Measurements from ENCODE around the gene TMEM107.

Gene TMEM107

GRCh38 chr17:8148560-8148959 is 27.6 kb downstream of the TMEM107 start:
- DNase-seq, result no peak

- DNase-seq, result no peak
Measured at GRCh38 chr17:8147805-8148404, 28.3 kb downstream of the TMEM107 start.

GRCh38 chr17:8147141-8147804 is 28.9 kb downstream of the TMEM107 start:
- DNase-seq, result no peak

DNA sequence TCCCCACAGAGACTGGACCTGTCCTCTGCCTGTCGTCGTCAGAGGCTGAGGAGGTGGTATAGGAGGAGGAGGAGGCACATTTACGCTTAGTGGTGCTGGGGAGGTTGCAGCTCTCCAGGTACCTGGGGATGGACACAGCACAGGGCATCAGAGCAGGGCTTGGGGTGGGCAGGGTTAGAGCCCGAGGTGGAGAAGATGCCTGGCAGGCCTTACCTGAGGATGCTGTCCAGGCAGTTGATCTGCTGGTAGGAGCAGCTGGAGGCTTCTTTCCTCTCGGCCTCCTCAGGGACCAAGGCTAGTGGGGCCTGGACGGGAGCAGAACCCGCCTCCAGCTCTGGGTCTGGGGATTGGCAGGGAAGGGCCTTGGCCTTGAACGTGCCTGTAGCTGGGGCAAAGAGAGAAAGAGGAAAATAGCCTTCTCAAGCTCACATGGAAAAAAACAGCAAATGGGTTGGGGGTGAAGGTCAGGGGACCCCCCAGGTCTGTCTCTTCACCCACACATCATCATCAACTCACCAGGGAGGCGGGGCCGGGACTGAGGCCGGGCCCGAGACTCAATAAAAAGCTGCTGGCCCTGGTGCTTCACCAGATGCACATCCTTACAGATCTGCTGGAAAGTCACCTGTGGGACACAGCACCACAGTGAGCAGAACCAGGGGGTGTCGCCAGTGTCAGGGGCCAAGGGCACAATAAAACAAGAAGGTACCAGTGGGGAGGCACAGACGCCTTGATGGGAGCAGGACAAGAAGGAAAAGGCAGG is 29.6 kb downstream of the TMEM107 start:
- DNase-seq, result no peak

DNA sequence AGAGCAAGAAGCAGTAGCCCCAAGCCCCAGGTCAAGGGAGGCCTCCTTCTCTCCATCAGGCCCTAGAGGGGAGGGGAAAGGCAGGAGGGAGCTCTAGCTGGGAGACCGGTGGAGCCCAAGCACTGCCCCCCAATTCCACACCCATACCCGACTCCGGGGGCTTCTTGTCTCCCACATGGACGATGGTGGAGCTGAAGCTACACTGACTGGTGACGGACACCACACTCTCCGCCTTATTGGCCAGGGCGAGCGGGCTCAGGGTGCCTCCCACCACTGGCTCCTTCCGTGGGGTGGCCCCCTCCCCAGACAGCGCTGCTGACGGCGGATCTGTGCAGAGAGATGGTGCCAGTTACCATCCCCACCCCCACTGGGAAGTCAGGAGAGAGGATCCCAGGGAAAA is 30.4 kb downstream of the TMEM107 start:
- DNase-seq, result no peak

- no peak for DNase-seq
Measured at GRCh38 chr17:8144401-8145231, 31.6 kb downstream of the TMEM107 start.

GRCh38 chr17:8143581-8144400 is 32.4 kb downstream of the TMEM107 start:
- DNase-seq, result no peak

- DNase-seq, result no peak
Measured at GRCh38 chr17:8142887-8143580, 33.1 kb downstream of the TMEM107 start.

DNA sequence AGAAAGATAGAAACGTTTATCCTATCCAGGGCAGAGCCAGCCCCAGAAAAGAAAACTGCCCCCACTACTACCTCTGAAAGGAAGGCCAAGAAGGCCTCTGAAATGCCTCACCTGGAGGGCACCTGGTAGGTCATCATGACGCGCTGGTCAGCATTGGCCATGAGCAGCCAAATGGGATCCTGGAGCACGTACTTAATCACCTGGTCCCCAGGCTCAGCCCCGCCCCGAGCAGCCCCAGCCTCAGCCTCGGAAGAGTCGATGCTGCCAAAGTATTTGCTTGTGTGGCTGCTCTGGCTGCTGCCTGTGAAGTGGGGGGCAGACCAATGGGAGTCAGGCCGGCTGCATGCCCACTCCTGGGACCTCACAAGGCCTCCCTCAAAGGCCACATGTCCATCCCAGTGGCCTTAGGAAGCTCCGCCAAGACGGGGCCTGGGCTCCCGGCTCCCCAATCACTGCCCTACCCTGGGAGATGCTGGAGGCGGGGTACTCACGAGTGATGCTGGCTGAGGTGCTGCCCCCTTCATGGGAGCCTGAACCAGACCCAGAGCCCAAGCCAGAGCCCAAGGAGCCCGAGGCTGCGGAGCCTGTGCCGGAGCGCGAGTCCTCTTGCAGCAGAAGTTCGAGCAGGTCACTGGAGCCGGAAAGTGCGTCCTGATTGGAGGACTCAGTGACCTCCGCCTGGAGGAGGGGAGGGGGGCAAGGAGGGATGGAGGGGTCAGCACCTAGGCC is 33.9 kb downstream of the TMEM107 start:
- no peak for DNase-seq

DNA sequence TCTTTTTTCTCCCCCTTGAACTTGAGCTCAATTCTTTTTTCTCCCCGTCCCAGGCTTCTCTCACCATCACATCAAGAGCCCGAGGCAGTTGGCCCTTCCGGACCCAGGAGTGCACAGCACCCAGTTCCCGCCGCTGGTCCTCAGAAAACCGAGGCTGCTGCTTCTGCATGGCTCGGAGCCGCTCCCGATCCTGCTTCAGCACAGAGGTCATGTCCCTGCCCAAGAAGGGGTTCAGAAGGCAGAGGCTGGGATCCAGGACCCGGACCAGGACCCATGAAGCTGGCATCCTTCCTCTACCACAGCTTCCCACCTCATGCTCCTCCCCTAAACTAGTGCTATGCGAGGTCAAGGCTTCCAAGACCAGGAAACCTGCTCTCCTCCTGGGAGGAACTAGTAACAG is 34.4 kb downstream of the TMEM107 start:
- DNase-seq, result no peak

GRCh38 chr17:8141045-8141444 is 35.1 kb downstream of the TMEM107 start:
- DNase-seq, result no peak

- DNase-seq, result no peak
Measured at GRCh38 chr17:8140065-8141029, 35.8 kb downstream of the TMEM107 start.

DNA sequence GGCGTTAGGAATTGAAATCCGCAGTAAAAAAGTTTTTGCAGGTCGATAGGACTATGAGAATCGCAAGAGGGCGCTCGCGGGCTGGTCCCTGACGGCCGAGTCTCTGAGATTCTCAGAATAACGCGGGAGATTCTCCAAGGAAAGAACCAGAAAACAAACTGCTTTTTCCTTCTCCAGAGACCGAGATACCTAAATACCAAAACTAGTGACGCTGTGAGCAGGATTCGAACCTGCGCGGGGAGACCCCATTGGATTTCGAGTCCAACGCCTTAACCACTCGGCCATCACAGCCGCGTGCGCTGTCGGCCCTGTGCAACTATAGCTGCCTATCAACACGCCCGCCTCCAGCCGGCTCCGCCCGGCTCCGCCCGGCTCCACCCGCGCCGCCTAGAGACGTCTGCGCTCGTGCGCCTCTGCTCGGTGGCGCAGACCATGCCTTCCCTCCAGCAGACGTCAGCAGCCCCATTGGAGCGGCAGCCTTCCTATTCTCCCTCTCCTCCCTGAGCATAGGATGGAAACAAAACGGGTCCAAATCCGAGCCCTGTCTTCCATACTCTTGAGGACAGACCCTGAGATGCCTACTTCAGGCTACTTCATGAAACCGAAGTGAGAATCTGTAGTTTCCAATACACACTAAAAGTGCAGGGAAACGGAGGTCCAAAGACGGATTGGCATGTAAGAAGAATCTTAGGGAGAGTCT is 37.4 kb downstream of the TMEM107 start:
- peak; percentile 99 for DNase-seq

GRCh38 chr17:8138374-8138671 is 37.9 kb downstream of the TMEM107 start:
- no peak for DNase-seq

DNA sequence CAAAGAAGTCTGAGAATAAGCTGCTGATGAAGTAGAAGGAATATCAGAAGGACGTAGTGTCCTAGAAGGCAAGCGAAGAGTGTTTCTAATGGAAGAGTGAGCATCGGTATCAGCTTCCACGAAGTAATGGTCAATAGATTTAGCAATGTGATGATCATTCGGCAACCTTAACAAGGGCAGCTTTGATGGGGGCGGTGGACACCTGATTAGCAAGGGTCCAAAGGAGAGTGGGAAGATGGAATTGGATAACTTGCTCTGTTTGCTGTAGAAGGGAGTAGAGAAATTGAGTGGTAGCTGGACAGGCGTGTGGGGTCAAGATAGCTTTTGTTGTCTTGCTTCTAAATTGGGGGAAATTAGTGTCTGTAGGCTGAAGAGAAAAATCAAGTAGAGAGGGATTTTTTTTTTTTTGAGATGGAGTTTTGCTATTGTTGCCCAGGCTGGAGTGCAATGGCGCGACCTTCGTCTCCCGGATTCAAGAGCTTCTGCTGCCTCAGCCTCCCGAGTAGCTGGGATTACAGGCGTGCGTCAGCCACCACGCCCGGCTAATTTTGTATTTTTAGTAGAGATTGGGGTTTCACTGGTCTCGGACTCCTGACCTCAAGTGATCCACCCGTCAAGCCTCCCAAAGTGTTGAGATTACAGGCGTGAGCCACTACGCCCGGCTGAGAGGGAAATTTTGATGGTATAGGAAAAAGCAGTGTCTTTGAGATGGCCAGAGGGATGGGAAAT is 38.4 kb downstream of the TMEM107 start:
- no peak for DNase-seq

- DNase-seq, result no peak
Measured at GRCh38 chr17:8133941-8134340, 42.2 kb downstream of the TMEM107 start.

- DNase-seq, result no peak
Measured at GRCh38 chr17:8133399-8133798, 42.8 kb downstream of the TMEM107 start.

DNA sequence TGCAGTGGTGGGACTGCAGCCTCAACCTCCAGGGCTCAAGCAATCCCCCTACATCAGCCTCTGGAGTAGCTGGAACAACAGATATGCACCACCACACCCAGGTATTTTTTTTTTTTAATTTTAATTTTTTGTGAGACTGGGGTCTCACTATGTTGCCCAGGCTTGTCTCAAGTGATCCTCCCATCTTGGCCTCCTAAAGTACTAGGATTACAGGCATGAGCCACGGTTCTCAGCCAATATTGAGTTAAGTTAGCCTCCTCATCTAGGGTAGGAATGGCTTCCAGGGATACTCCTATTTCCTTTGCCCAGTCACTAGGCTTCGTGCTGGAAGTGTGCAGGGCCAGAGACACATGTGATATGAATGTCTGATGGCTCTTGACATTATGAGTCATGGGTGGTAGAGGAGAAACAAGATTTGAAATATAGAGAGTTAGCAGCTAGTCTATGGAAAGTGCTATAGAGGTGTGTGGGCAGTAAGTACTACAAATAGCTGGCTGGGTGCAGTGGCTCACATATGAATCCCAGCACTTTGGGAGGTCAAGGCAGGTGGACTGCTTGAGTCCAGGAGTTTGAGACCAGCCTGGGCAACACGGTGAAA is 44.2 kb downstream of the TMEM107 start:
- DNase-seq, result no peak
